Nephron progenitor cell (in vitro differentiated cells): Measurements from ENCODE around the gene PDE4D.

Experiments used
- DNase-seq: peaks from one replicate; pipeline ENCODE4 v3.0.0; 2021
- H3K27ac Mint-ChIP-seq: 2 replicates; pipeline ENCODE4 v1.8.0; 2021; ENCODE audit warnings: mild to moderate bottlenecking, moderate library complexity, mixed read lengths
- H3K27me3 Mint-ChIP-seq: 2 replicates; pipeline ENCODE4 v1.8.0; 2021; ENCODE audit warnings: mild to moderate bottlenecking, low read depth, mixed read lengths; ENCODE audit not compliant: poor library complexity
- H3K36me3 Mint-ChIP-seq: 2 replicates; pipeline ENCODE4 v1.8.0; 2021; ENCODE audit warnings: low read depth, mixed read lengths
- H3K4me1 Mint-ChIP-seq: 2 replicates; pipeline ENCODE4 v1.8.0; 2021; ENCODE audit warnings: mixed read lengths
- H3K4me3 Mint-ChIP-seq: 2 replicates; pipeline ENCODE4 v1.8.0; 2021; ENCODE audit warnings: mild to moderate bottlenecking, moderate library complexity, mixed read lengths
- H3K9me3 Mint-ChIP-seq: 2 replicates; pipeline ENCODE4 v1.8.0; 2021; ENCODE audit warnings: mild to moderate bottlenecking, moderate library complexity, mixed read lengths
- TF ChIP-seq, protein P1 (sequence below): fragments of 200-600 bp; sonication (generic); IDR thresholded peaks from 2 replicates; pipeline ENCODE4 v1.5.0; 2021; ENCODE audit warnings: antibody characterized with exemption

The PDE4D gene

DNA sequence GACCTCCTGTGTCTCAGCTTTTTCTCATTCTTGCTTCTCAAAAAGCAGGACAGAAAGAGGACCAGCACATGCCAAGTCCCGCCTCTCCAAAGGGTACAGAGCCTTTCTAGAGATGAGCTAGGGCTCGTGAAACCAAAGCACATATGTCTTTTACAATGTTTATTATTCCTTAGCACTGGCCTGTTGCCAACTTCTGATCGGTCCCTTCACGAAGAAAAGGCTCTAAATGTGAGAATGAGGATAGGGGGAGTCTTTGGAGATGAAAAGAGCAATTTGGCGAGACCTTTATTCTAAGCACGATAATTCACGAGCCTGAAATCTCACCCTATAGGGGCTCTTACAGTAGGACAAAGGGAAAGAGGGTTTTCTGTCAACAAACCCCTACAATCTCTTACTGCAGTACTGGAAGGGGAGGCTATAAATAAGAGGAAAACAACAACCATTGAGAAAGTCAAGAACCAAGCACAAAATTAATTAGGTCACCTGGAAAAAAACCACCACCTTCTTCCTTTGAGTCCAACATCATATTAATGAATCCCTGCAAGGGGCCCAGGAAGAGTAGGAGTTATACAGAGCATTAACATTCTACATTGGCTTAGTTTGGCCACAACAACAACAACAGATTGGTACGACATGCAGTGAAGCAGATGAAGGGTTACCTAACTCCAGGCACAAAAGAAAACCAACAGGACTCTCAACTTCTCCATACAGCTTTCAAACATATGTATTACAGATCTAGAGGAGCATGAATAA lies 309.5 kb downstream of the PDE4D start:
- H3K9me3 Mint-ChIP-seq, result no peaks in the 10 kb centered on the region
- no peaks in the 10 kb centered on the region for H3K36me3 Mint-ChIP-seq
- TF ChIP-seq, protein P1, sequence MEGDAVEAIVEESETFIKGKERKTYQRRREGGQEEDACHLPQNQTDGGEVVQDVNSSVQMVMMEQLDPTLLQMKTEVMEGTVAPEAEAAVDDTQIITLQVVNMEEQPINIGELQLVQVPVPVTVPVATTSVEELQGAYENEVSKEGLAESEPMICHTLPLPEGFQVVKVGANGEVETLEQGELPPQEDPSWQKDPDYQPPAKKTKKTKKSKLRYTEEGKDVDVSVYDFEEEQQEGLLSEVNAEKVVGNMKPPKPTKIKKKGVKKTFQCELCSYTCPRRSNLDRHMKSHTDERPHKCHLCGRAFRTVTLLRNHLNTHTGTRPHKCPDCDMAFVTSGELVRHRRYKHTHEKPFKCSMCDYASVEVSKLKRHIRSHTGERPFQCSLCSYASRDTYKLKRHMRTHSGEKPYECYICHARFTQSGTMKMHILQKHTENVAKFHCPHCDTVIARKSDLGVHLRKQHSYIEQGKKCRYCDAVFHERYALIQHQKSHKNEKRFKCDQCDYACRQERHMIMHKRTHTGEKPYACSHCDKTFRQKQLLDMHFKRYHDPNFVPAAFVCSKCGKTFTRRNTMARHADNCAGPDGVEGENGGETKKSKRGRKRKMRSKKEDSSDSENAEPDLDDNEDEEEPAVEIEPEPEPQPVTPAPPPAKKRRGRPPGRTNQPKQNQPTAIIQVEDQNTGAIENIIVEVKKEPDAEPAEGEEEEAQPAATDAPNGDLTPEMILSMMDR, result no peak
- H3K27ac Mint-ChIP-seq, result no peak overlapping the region
- peaks cover 3% of the 10 kb centered on the region for H3K27me3 Mint-ChIP-seq
- no peak for DNase-seq
- H3K4me3 Mint-ChIP-seq, result no peak overlapping the region
- peaks cover 25% of the 10 kb centered on the region for H3K4me1 Mint-ChIP-seq

DNA sequence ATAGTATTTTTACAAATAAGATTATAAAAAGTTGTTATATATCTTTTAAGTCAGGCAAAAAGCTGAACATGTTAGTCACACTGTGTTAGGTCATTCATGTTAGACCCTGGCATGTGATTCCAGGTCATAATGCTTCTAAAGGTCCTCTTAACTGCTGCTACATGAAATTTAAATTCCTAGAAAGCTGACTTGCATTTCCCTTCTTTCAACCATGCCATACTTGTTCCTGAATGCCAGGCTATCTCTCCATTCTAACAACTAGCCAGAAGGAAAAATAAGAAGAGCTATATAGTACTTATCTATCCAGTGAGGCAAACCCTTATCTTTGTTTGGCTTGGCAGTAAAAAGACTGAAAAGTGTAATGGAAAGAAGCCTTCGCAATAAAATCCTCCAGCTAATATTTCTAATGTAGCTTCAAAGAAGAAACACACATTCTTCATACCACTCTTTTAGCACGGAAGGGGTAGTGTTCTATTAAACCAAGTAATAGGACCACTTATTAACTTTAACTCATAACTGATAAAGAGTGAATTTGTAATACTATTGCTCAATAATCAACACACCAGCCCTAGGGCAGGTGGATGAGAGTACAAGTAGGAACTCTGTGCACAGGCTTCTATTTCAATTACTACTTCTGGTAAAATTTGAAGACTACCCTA lies 310.2 kb downstream of the PDE4D start:
- no peak overlapping the region for H3K27ac Mint-ChIP-seq
- TF ChIP-seq, protein P1, result no peak
- H3K36me3 Mint-ChIP-seq, result no peaks in the 10 kb centered on the region
- peaks cover 23% of the 10 kb centered on the region for H3K4me1 Mint-ChIP-seq
- no peak overlapping the region for H3K4me3 Mint-ChIP-seq
- H3K27me3 Mint-ChIP-seq, result peaks cover 3% of the 10 kb centered on the region
- no peak for DNase-seq
- H3K9me3 Mint-ChIP-seq, result no peaks in the 10 kb centered on the region

DNA sequence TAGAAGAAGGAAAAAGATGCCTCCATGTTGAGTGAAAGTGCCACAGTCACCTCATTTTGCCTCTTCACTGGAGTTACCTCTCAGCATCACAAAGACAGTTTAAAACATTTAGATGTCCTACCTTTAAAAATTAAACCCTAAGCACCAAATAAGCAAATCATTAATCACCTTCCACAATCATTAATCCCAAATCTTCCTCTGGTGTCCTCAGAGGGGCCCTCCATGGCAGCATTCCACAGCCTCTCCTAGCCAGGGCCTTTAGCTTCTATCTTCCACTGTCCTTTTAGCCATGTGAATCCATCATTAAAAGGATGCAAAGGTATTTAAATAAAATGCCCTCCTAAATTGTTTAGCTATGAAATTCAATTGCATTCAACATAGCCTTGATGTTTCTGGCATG lies 310.8 kb downstream of the PDE4D start:
- H3K27ac Mint-ChIP-seq, result no peak overlapping the region
- no peak for DNase-seq
- H3K27me3 Mint-ChIP-seq, result peaks cover 3% of the 10 kb centered on the region
- no peaks in the 10 kb centered on the region for H3K36me3 Mint-ChIP-seq
- H3K4me3 Mint-ChIP-seq, result no peak overlapping the region
- TF ChIP-seq, protein P1, result no peak
- H3K4me1 Mint-ChIP-seq, result peaks cover 18% of the 10 kb centered on the region
- no peaks in the 10 kb centered on the region for H3K9me3 Mint-ChIP-seq

DNA sequence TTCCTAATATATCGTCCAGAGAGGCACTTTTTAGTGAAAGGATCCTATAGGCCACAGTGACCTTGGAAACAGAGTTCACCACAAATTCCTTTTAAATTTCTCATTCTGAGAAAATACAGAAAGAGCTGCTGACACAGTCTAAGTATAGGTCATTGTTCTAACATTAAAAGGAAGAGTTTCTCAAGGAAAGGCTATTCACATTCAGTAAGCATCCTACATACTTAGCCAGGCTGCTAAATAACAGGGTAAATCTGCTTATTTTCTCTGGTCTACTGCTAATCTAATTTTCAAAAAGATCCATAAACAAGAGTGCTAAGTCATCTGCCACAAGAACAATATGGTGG lies 313.7 kb downstream of the PDE4D start:
- H3K27ac Mint-ChIP-seq, result no peak overlapping the region
- no peak overlapping the region for H3K4me3 Mint-ChIP-seq
- no peaks in the 10 kb centered on the region for H3K27me3 Mint-ChIP-seq
- no peaks in the 10 kb centered on the region for H3K9me3 Mint-ChIP-seq
- peaks cover 9% of the 10 kb centered on the region for H3K4me1 Mint-ChIP-seq
- no peaks in the 10 kb centered on the region for H3K36me3 Mint-ChIP-seq
- TF ChIP-seq, protein P1, result no peak
- DNase-seq, result no peak

DNA sequence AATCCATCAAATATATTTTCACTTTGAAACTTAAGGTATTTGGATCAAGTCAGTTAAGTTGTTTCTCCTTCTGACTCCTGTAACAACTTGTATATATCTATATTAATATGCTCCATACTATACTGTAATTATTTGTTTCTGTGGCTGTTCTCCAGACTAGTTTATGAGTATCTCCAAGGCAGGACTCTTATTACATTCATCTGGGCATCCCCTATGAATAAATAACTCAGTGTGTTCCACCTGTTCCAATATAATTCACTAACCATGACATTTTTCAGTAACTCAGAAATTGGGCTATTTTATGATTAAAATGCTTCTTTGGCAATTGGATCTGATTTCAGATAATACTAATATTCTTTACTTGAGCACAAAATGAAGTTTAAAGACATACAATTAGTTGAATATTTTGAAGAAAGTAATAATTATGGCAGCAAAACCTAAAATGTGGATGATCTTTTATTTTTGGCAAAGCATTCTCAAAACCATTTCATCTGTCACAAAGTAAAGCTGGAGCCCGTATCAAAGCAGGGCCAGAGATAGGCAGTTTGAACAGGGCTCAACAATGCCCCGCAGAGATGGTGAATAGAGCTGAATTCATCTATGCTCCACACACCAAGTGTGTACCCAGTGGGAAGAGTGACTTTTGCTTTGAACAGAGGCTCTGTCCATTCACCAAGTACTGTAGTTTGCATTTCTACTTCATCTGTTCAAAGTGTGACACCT lies 314.3 kb downstream of the PDE4D start:
- no peaks in the 10 kb centered on the region for H3K36me3 Mint-ChIP-seq
- H3K27me3 Mint-ChIP-seq, result no peaks in the 10 kb centered on the region
- no peak for DNase-seq
- H3K4me1 Mint-ChIP-seq, result peaks cover 7% of the 10 kb centered on the region
- no peak overlapping the region for H3K4me3 Mint-ChIP-seq
- TF ChIP-seq, protein P1, result no peak
- no peak overlapping the region for H3K27ac Mint-ChIP-seq
- H3K9me3 Mint-ChIP-seq, result no peaks in the 10 kb centered on the region
